Colonic mucosa (tissue), 4 donors: ENCODE data around the gene PEX3. TPM values are rescaled to one million over a fixed set of nuclear protein-coding genes. Genes with fewer than 3 reads are reported as not detected.

Experiments used
- DNase-seq: peaks from one replicate; pipeline ENCODE4 v3.0.0-alpha.2; 2020
- H3K27ac ChIP-seq: fragments of 200-600 bp; one replicate; pipeline ENCODE4 v1.8.0; 2021
- H3K27me3 ChIP-seq: fragments of 200-600 bp; one replicate; pipeline ENCODE4 v1.8.0; 2021
- H3K36me3 ChIP-seq: fragments of 200-600 bp; one replicate; pipeline ENCODE4 v1.8.0; 2021
- H3K4me1 ChIP-seq: fragments of 200-600 bp; one replicate; pipeline ENCODE4 v1.8.0; 2021; ENCODE audit warnings: mild to moderate bottlenecking
- H3K4me3 ChIP-seq: fragments of 200-600 bp; one replicate; pipeline ENCODE4 v1.8.0; 2021
- H3K9ac ChIP-seq, 2 donors: one replicate each; pipeline ENCODE4 v1.7.0; 2013; ENCODE audit warnings: control low read depth in 2 of 2, low read depth in 2 of 2, low read length in 2 of 2
- H3K9me3 ChIP-seq: fragments of 200-600 bp; one replicate; pipeline ENCODE4 v1.8.0; 2021
- CTCF ChIP-seq: fragments of 200-600 bp; IDR thresholded peaks from one replicate; pipeline ENCODE4 v1.8.0; 2022; ENCODE audit warnings: antibody characterized with exemption, mild to moderate bottlenecking
- intact Hi-C: fragments of 100-400 bp; cut with DNase I; formaldehyde crosslinking; loops from one replicate; pipeline ENCODE4 v1.14.1; 2022
- total RNA-seq, 2 donors: library from RNA; stranded (reverse); fragmentation: NEBNext Ultra II Directional in 1 of 2; extraction: Animal tissue kit (Norgen Biotek cat#: 25700) in 1 of 2; gene quantifications; one replicate each; pipeline ENCODE4 v1.2.1, GENCODE V29; 2021
- donor health status: healthy.
- donor health status: DM: no; HTN: no; CAD: no.
- donor health status: DM: no; HTN: no; CAD: no.

The PEX3 gene
- total RNA-seq, 2 donors from 2014 or later = 9.1 to 11.1 TPM

GRCh38 chr6:143501851-143502250, 51.2 kb downstream of the PEX3 start:
- H3K4me3 ChIP-seq = no peak overlapping the region
- peaks cover 5% of the 10 kb centered on the region for H3K36me3 ChIP-seq
- no peaks in the 10 kb centered on the region for H3K4me1 ChIP-seq
- H3K9ac ChIP-seq = no peak overlapping the region
- DNase-seq = no peak
- no peaks in the 10 kb centered on the region for H3K9me3 ChIP-seq
- no peak overlapping the region for H3K27ac ChIP-seq
- intact Hi-C loops = no loop called here
- H3K27me3 ChIP-seq = no peaks in the 10 kb centered on the region
- TF ChIP-seq CTCF = no peak

- intact Hi-C loops = no loop called here
- Histone ChIP-seq H3K27me3 (no peaks in the 10 kb centered on the region), H3K9me3 (no peaks in the 10 kb centered on the region), H3K27ac (no peak overlapping the region), H3K4me1 (no peaks in the 10 kb centered on the region), H3K4me3 (no peak overlapping the region), H3K36me3 (peaks cover 5% of the 10 kb centered on the region), H3K9ac (no peak overlapping the region)
- no peak for TF ChIP-seq CTCF
- no peak for DNase-seq
Observed at GRCh38 chr6:143504369-143504768, 53.8 kb downstream of the PEX3 start.

GRCh38 chr6:143505111-143505510, 54.5 kb downstream of the PEX3 start:
- Histone ChIP-seq H3K4me1 (peaks cover 3% of the 10 kb centered on the region), H3K9me3 (no peaks in the 10 kb centered on the region), H3K36me3 (peaks cover 4% of the 10 kb centered on the region), H3K27me3 (no peaks in the 10 kb centered on the region), H3K9ac (no peak overlapping the region), H3K4me3 (no peak overlapping the region), H3K27ac (no peak overlapping the region)
- TF ChIP-seq CTCF = no peak
- intact Hi-C loops = no loop called here
- no peak for DNase-seq

GRCh38 chr6:143505537-143505936, 54.9 kb downstream of the PEX3 start:
- intact Hi-C loops = no loop called here
- H3K4me3 ChIP-seq = no peak overlapping the region
- H3K9me3 ChIP-seq = no peaks in the 10 kb centered on the region
- no peak overlapping the region for H3K27ac ChIP-seq
- no peak for TF ChIP-seq CTCF
- no peaks in the 10 kb centered on the region for H3K27me3 ChIP-seq
- no peaks in the 10 kb centered on the region for H3K36me3 ChIP-seq
- H3K9ac ChIP-seq = no peak overlapping the region
- no peak for DNase-seq
- H3K4me1 ChIP-seq = peaks cover 3% of the 10 kb centered on the region

- TF ChIP-seq CTCF = no peak
- no peaks in the 10 kb centered on the region for H3K27me3 ChIP-seq
- no peak overlapping the region for H3K9ac ChIP-seq
- H3K27ac ChIP-seq = no peak overlapping the region
- H3K9me3 ChIP-seq = no peaks in the 10 kb centered on the region
- DNase-seq = no peak
- H3K4me1 ChIP-seq = peaks cover 3% of the 10 kb centered on the region
- H3K4me3 ChIP-seq = no peak overlapping the region
- H3K36me3 ChIP-seq = no peaks in the 10 kb centered on the region
- intact Hi-C loops = no loop called here
Observed at GRCh38 chr6:143506199-143506598, 55.6 kb downstream of the PEX3 start.

- H3K36me3 ChIP-seq = no peaks in the 10 kb centered on the region
- peaks cover 3% of the 10 kb centered on the region for H3K4me1 ChIP-seq
- H3K27me3 ChIP-seq = no peaks in the 10 kb centered on the region
- intact Hi-C loops = no loop called here
- DNase-seq = no peak
- no peak overlapping the region for H3K27ac ChIP-seq
- H3K9ac ChIP-seq = no peak overlapping the region
- no peak overlapping the region for H3K4me3 ChIP-seq
- TF ChIP-seq CTCF = no peak
- H3K9me3 ChIP-seq = no peaks in the 10 kb centered on the region
Observed at GRCh38 chr6:143506620-143507019, 56.0 kb downstream of the PEX3 start.
